Measurements from ENCODE around the gene TRIM3. TPM values are rescaled to one million over a fixed set of nuclear protein-coding genes. Genes with fewer than 3 reads are reported as not detected.

Gene TRIM3
- total and polyA plus RNA-seq, 2 of the 8 experiments (the other 6 are each of a cell fraction or from before 2014, with no cell fraction given) = 10.7 to 14.3 TPM

GRCh38 chr11:6453152-6453551, 20.6 kb downstream of the TRIM3 start (continued):
- TF ChIP-seq CBX5 (IDR thresholded peaks at IDR 0.05; ENCODE audit: low read depth, low read length) = no peak
- TF ChIP-seq EZH2 (IDR thresholded peaks at IDR 0.05; ENCODE audit: low read depth, low read length, severe bottlenecking) = no peak
- TF ChIP-seq ATF2 (IDR thresholded peaks at IDR 0.05; ENCODE audit: low read length) = no peak
- TF ChIP-seq CREB1 (IDR thresholded peaks at IDR 0.05) = no peak
- no peak for TF ChIP-seq YY1 (IDR thresholded peaks at IDR 0.05; ENCODE audit: low read depth, low read length)
- TF ChIP-seq GTF2F1 (IDR thresholded peaks at IDR 0.05; ENCODE audit: borderline replicate concordance, low read depth, low read length) = no peak
- no peak for TF ChIP-seq SUZ12 (IDR thresholded peaks at IDR 0.05; ENCODE audit: low read length)
- TF ChIP-seq CHD1 (IDR thresholded peaks at IDR 0.05; ENCODE audit: low read depth, low read length) = no peak
- no peak for TF ChIP-seq NANOG (IDR thresholded peaks at IDR 0.05; ENCODE audit: insufficient read depth, low read depth, low read length, poor library complexity, severe bottlenecking)

All from H1 (cell line).